ENCODE results near the gene SCMH1.

DNA sequence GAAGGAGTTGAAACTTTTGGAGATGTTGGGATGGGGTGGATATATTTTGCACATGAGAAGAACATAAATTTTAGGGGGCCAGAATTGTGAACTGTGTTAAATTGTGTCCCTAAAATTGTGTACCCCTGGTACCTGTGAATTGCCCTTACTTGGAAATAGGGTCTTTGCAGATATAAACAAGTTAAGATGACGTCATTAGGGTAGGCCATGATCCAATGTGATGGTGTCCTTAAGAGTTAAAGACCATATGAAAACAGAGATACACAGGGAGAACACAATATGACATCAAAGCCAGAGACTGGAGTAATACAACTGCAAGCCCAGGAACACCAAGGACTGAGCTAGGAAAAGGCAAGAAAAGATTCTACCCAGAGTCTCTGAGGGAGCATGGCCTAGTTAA lies 24.0 kb downstream of the SCMH1 start:
- TF ChIP-seq POLR2AphosphoS5 (IDR thresholded peaks at IDR 0.05; ENCODE audit: low read depth, low read length): no peak
- no peak for TF ChIP-seq POLR2A (IDR thresholded peaks at IDR 0.05; ENCODE audit: low read depth, low read length)
- TF ChIP-seq PAX5 (IDR thresholded peaks at IDR 0.05; ENCODE audit: insufficient read depth, low read length, severe bottlenecking): no peak
- no peak for TF ChIP-seq TAF1 (IDR thresholded peaks at IDR 0.05; ENCODE audit: low read depth, low read length)
- no peak for TF ChIP-seq SPI1 (IDR thresholded peaks at IDR 0.05; ENCODE audit: low read depth, low read length)
- no peak for TF ChIP-seq POU2F2 (IDR thresholded peaks at IDR 0.05; ENCODE audit: low read depth, low read length)
